ENCODE data around the gene SLC25A29.

- TF ChIP-seq POLR2AphosphoS5 (IDR thresholded peaks at IDR 0.05; ENCODE audit: borderline replicate concordance, low read depth, low read length) (no peak), EZH2 (IDR thresholded peaks at IDR 0.05) (no peak)
These were observed 34.2 kb upstream of the SLC25A29 start for GRCh38 chr14:100340423-100340813.
